DMS 273 (cell line): ENCODE data around the gene CLTC.
A peak's percentile ranks its signal among the peaks of the same experiment; 100 is the strongest.

Experiments used
- DNase-seq: peaks from one replicate; lab custom pipeline; 2025; ENCODE audit not compliant: unreplicated experiment; lab: John Stamatoyannopoulos, UW

CLTC gene

GRCh38 chr17:59678918-59679317 is 59.2 kb downstream of the CLTC start:
- no peak for DNase-seq

DNA sequence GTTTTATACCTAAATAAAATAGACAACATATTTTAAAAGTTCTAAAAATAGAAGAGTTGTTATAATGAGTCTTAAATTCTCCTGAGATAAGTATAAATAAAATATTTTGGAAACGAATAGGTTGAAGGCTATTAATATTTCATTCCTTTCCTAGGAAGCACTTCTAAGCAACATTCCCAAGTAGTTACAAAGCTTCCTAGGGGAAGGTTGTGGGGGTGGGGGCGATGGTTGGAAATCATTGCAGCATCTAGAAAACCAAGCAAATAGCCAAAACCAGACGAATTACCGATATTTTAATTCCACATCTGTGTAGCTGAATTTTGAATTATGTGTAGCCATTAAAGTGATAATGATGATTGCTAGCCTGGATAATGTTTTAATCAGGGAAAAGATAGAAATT is 60.6 kb downstream of the CLTC start:
- DNase-seq, result no peak

DNA sequence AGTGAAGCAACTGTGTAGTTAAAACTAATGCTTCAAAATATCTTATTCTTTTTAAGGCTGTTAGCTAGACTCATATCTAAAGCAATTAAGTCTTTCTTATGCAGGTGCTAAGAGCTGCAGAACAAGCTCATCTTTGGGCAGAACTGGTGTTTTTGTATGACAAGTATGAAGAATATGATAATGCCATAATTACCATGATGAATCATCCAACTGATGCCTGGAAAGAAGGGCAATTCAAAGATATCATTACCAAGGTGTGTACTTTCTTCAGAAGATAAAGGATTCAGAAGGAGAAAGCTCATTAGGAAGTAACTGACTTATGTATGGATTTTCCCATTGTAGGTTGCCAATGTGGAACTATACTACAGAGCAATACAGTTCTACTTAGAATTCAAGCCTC is 63.6 kb downstream of the CLTC start:
- DNase-seq, result no peak

DNA sequence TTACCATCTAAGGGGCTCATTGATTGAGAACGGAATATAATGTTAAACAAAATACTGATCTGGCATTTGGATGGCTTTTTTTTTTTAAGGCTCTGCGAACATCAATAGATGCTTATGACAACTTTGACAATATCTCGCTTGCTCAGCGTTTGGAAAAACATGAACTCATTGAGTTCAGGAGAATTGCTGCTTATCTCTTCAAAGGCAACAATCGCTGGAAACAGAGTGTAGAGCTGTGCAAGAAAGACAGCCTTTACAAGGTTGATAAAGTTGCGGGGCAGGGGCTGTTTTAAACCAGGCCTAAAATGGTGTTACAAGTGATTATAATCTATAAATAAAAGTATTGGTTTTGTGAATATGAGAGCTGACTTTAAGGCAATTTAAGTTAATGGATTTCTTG is 65.3 kb downstream of the CLTC start:
- DNase-seq, result no peak

DNA sequence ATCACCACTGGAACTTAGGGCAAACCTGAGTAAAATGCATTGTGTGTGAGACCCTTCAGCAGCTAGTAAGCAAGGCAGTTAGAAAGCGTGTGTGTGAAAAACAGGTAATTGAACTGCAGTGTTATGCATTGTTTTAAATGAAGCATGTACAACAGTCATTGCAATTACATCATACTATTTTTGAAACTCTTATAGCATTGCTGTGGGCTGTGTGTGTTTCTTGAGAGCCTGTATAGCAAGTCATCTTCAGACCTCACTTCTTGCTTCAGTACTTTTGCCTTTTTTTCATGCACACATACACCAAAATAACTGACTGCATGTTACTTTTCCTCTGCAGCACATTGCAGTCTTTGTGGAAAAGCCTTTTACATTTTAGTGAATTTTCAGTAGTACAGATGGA is 68.3 kb downstream of the CLTC start:
- DNase-seq, result no peak

DNA sequence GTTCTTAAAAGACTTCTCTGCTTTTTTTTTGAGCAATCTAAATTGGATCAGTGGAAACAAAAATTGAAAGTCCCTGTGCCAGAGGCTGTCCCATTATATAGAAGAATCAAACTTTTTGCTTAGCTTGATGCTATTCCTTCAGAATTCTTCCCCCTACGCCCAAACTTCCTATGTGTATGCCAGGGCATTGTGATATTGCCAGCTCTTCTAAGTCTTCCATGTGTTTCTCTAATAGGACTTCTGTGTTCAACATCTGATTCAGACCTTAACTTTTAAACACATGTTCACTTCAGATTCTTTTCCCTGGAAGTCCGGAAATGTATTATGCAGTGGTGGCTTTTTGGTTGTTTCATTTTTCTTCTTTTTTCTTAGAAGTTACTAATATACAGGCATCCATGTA is 68.8 kb downstream of the CLTC start:
- DNase-seq, result no peak

DNA sequence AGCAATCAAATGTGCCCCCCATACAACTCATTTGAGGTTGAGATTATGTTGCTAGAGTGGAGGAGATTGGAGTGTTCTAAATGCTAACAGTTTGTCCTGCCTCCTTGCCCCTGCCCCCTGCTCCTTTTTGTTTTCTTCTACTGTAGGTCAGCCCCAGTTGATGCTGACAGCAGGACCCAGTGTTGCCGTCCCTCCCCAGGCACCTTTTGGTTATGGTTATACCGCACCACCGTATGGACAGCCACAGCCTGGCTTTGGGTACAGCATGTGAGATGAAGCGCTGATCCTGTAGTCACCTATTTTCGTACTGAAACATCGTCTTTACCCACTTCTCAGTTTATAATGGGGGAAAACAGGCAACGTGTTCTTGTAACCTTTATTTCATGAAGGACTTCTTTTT is 73.9 kb downstream of the CLTC start:
- DNase-seq, result no peak

GRCh38 chr17:59694344-59694743 is 74.6 kb downstream of the CLTC start:
- DNase-seq, result no peak

DNA sequence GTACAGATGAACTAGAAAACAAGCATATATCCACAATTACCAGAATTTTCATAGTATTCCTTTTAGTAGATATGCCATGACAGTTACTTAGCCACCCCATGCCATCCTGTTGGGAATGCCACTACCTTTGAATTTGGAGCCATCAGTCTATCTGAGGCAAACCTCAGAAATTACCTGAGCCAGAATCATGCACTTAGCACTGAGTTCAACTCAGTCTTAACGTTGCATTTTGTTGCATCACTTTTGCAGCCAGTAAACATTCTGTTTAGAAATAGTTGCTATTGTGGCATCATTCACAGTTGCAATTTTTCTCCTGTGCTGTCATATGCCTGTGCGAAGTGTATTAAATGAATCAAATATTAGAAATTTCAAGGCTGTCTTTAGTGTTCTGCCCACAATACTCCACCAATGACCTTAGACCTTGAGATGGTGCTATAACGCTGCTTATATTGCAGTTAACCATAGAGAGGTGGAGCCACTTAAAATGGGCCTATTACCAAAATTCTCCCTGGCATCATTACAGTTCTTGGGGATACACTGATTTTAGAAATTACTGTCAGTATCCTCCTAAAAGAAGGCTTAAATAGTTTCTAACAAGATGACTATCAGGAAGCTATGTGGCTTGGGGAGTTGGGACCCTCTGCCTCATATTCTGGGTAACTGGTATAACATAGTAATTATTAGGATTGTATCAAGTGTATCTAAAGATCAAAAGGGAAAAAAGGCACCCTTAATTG is 76.4 kb downstream of the CLTC start:
- DNase-seq, result peak; percentile 39

GRCh38 chr17:59696682-59697277 is 77.1 kb downstream of the CLTC start:
- peak; percentile 42 for DNase-seq

DNA sequence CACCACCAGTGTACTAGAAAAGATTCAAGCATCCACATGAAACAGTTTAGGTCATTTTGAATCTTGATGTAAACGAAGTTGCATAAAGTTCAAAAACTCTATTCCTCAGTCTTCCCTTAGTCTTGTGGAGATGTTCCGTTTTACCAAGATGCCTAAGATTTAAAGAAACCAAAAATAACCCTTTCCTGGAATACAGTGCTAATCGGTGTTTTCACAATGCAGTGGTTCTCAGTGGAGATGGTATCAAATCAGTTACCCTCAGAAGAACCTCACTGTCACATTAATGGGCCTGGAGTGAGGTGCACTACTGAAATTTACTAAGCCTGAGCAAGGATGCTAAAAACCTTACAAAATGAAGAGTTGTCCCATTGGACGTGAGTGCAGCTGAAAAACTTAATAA is 78.4 kb downstream of the CLTC start:
- DNase-seq, result no peak

DNA sequence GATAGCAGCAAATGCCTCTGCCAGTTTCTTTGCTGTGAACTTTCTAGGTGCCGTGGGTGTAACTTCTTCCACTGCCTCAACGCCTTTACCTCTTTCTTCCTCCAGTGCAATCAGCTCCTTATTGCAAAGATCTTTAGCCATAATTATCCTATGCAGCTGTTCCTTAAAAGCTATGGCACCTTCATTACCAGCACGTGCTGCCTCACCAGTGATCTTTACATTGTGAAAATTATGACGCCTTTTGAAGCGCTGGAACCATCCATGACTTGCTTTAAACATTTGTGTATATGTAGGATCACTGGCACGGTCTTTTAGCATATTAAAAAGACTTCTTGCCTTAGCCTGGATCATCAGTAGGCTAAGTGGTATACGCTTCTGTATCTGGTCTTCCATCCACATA is 79.5 kb downstream of the CLTC start:
- DNase-seq, result no peak

DNA sequence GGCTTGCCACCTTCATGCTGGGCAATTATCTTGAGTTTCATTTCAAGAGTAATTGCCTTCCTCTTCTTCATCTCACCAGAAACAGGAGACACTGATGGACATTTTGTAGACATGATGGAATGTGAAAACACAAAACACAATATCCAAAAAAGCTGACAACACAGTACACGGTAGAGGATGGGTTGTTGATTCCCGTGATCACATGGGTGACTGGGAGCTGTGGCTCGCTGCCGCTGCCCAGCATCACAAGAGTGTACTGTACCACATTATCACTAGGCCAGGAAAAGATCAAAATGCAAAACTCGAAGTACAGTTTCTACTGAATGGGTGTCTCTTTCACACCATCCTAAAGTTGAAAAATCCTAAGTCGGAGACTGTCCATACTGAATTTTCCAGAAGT is 80.1 kb downstream of the CLTC start:
- DNase-seq, result no peak

GRCh38 chr17:59702304-59702703 is 82.6 kb downstream of the CLTC start:
- DNase-seq, result no peak

GRCh38 chr17:59707149-59707970 is 87.7 kb downstream of the CLTC start, which contains the start of the genes PTRH2 and VMP1:
PTRH2 (minus strand) TSS chr17:59707430; CDS start chr17:59697978, 9,452 bp downstream.
VMP1 (plus strand) TSS chr17:59707654; CDS start chr17:59731447, 23,793 bp downstream.
- DNase-seq, result peak; percentile 100

GRCh38 chr17:59707971-59708430 is 88.3 kb downstream of the CLTC start:
- DNase-seq, result peak; percentile 70

GRCh38 chr17:59711936-59712335 is 92.2 kb downstream of the CLTC start:
- DNase-seq, result no peak

- no peak for DNase-seq
Measured at GRCh38 chr17:59712862-59713261, 93.2 kb downstream of the CLTC start.

DNA sequence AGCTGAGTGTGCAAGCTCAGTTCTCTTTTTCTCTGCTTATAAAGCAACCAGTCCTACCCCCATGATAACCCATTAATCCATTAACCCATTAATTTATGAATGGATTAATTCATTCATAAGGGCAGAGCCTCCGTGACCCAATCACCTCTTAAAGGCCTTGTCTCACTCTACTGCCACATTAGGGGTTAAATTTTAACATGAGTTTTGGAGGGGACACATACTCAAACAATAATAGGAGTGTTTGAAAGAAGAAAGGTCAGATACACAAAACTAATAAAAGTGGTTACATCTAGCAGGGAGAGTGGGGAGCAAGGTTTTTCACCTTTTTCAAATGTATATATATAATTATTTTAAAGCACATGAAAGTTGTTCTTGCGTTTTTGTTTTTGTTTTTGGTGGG is 94.6 kb downstream of the CLTC start:
- DNase-seq, result no peak

GRCh38 chr17:59716427-59716826 is 96.7 kb downstream of the CLTC start:
- no peak for DNase-seq

DNA sequence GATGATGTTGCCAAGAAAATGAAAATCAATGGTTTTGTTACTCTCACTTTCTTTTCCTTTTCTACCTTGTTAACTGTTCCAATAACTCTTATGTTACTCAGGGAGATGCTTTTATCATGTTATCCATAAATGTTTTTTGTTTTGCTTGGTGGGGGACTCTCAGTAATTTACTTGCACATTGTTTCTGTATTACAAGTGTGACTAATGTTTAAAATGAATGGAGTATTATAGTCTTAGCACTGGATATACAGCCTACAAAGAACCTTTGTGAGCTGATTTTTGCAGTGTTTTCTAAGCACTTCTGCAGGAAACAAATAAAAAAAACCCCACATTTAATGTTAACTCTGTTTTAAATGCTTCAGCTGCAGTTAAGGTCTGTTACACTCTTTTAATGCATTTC is 99.8 kb downstream of the CLTC start:
- DNase-seq, result no peak

GRCh38 chr17:59722623-59723022 is 102.9 kb downstream of the CLTC start:
- no peak for DNase-seq
